H1 (cell line): ENCODE data around the gene RNPS1. TPM values are rescaled to one million over a fixed set of nuclear protein-coding genes. Genes with fewer than 3 reads are reported as not detected.

ENCODE experiments used
- CTCF ChIA-PET: fragments of 300-600 bp; sonication (Branson Sonifier 250); formaldehyde crosslinking; loops from one replicate; lab custom pipeline; 2021; ENCODE audit not compliant: partially characterized antibody; lab: Charles Lee
- POLR2A ChIA-PET: fragments of 300-600 bp; sonication (Branson Sonifier 250); formaldehyde crosslinking; loops from one replicate; lab custom pipeline; 2021; ENCODE audit warnings: inconsistent platforms; ENCODE audit not compliant: partially characterized antibody; lab: Charles Lee
- DNase-seq, 2 experiments: peaks; one replicate each; pipeline versions ENCODE4 v3.0.0 to v3.0.0-alpha.2; 2010 to 2022; ENCODE audit warnings: low spot score in 2 of 2, low read depth in 1 of 2, mixed read lengths in 1 of 2
- FAIRE-seq: peaks from 2 replicates; lab custom pipeline; 2011; peaks lifted over from hg19 to GRCh38; lab: Jason Lieb, UNC
- H2AFZ ChIP-seq: 2 replicates; pipeline ENCODE4 v1.8.1; 2012; ENCODE audit warnings: low read length, inconsistent platforms
- H2AK5ac ChIP-seq: 2 replicates; pipeline ENCODE4 v1.6.1; 2013; ENCODE audit warnings: low read depth, low read length
- H2BK120ac ChIP-seq: replicated peaks from 2 replicates; pipeline ENCODE3; 2013; ENCODE audit warnings: low read depth, low read length, inconsistent platforms
- H2BK12ac ChIP-seq: 2 replicates; pipeline ENCODE4 v1.6.1; 2013; ENCODE audit warnings: low read depth, low read length
- H2BK15ac ChIP-seq: 2 replicates; pipeline ENCODE4 v1.6.1; 2013; ENCODE audit warnings: low read length
- H2BK20ac ChIP-seq: 2 replicates; pipeline ENCODE4 v1.6.1; 2013; ENCODE audit warnings: low read length
- H2BK5ac ChIP-seq: 2 replicates; pipeline ENCODE4 v1.6.1; 2013; ENCODE audit warnings: low read depth, low read length
- H3K14ac ChIP-seq: 2 replicates; pipeline ENCODE4 v1.6.1; 2013; ENCODE audit warnings: inconsistent platforms; ENCODE audit not compliant: insufficient read length
- H3K18ac ChIP-seq: 2 replicates; pipeline ENCODE4 v1.6.1; 2013; ENCODE audit warnings: low read length; ENCODE audit errors: extremely low read depth
- H3K23ac ChIP-seq: 2 replicates; pipeline ENCODE4 v1.6.1; 2013; ENCODE audit warnings: inconsistent platforms; ENCODE audit not compliant: insufficient read length
- H3K23me2 ChIP-seq: 2 replicates; pipeline ENCODE4 v1.6.1; 2013; ENCODE audit warnings: low read depth, low read length
- H3K27ac ChIP-seq: 2 replicates; pipeline ENCODE4 v1.6.1; 2011; ENCODE audit warnings: low read depth, low read length, inconsistent platforms
- H3K27me3 ChIP-seq, 4 experiments: replicated peaks in 1 of 4; 1 replicate in 1 of 4; 2 replicates in 3 of 4; pipeline versions ENCODE4 v1.6.1 to v1.8.1; 2011 to 2013; ENCODE audit warnings: low read length in 3 of 4, mild to moderate bottlenecking in 3 of 4, inconsistent platforms in 2 of 4, mixed read lengths in 2 of 4, moderate library complexity in 1 of 4; ENCODE audit not compliant: control insufficient read depth in 3 of 4, insufficient read depth in 3 of 4; ENCODE audit errors: extremely low read depth in 1 of 4
- H3K36me3 ChIP-seq, 4 experiments: 2 replicates each; pipeline versions ENCODE4 v1.6.1 to v1.8.1; 2011 to 2013; ENCODE audit warnings: mild to moderate bottlenecking in 4 of 4, low read length in 3 of 4, moderate library complexity in 2 of 4, control low read depth in 1 of 4, inconsistent platforms in 1 of 4; ENCODE audit not compliant: insufficient read depth in 4 of 4, control insufficient read depth in 2 of 4
- H3K4ac ChIP-seq: replicated peaks from 2 replicates; pipeline ENCODE3; 2013; ENCODE audit warnings: low read length, low read depth, mixed read lengths, inconsistent platforms; ENCODE audit not compliant: insufficient read length
- H3K4me1 ChIP-seq, 4 experiments: replicated peaks in 1 of 4; 1 replicate in 1 of 4; 2 replicates in 3 of 4; pipeline versions ENCODE4 v1.6.1 to v1.8.1; 2011 to 2013; ENCODE audit warnings: low read length in 3 of 4, inconsistent platforms in 2 of 4, mixed read lengths in 1 of 4; ENCODE audit not compliant: insufficient read depth in 4 of 4, control insufficient read depth in 3 of 4
- H3K4me2 ChIP-seq, 2 experiments: 2 replicates each; pipeline versions ENCODE4 v1.6.1 to v1.8.1; 2011 to 2013; ENCODE audit warnings: low read depth in 2 of 2, low read length in 2 of 2, control low read depth in 1 of 2, inconsistent platforms in 1 of 2, mild to moderate bottlenecking in 1 of 2; ENCODE audit not compliant: insufficient read depth in 1 of 2
- H3K4me3 ChIP-seq, 4 experiments: fragments of 200-600, 300-600 bp in 1 of 4; sonication (generic), shearing (Covaris generic), sonication (Bioruptor Twin) in 1 of 4; 2 replicates each; pipeline versions ENCODE4 v1.5.1 to v1.8.1; 2011 to 2016; ENCODE audit warnings: low read length in 4 of 4, low read depth in 3 of 4, control low read depth in 2 of 4, inconsistent platforms in 2 of 4, mild to moderate bottlenecking in 2 of 4, mixed read lengths in 1 of 4, moderate library complexity in 1 of 4; ENCODE audit not compliant: insufficient read depth in 2 of 4; ENCODE audit errors: extremely low read depth in 1 of 4
- H3K56ac ChIP-seq: replicated peaks from 2 replicates; pipeline ENCODE3; 2013; ENCODE audit warnings: low read depth, mild to moderate bottlenecking, mixed read lengths, low read length, inconsistent platforms; ENCODE audit not compliant: insufficient read length
- H3K79me1 ChIP-seq: 2 replicates; pipeline ENCODE4 v1.6.1; 2013; ENCODE audit warnings: low read depth, low read length, control low read depth
- H3K79me2 ChIP-seq, 2 experiments: 2 replicates each; pipeline versions ENCODE4 v1.6.1 to v1.8.1; 2012 to 2013; ENCODE audit warnings: low read length in 2 of 2, mild to moderate bottlenecking in 2 of 2, inconsistent platforms in 1 of 2; ENCODE audit not compliant: insufficient read depth in 2 of 2, control insufficient read depth in 1 of 2
- H3K9ac ChIP-seq, 4 experiments: replicated peaks in 1 of 4; 1 replicate in 1 of 4; 2 replicates in 3 of 4; pipeline versions ENCODE4 v1.6.1 to v1.8.1; 2011 to 2013; ENCODE audit warnings: low read depth in 3 of 4, low read length in 3 of 4, control low read depth in 2 of 4, mild to moderate bottlenecking in 2 of 4, moderate library complexity in 2 of 4, inconsistent platforms in 1 of 4; ENCODE audit errors: extremely low read depth in 1 of 4
- H3K9me3 ChIP-seq, 2 experiments: 2 replicates each; pipeline versions ENCODE4 v1.6.1 to v1.8.1; 2012 to 2013; ENCODE audit warnings: mild to moderate bottlenecking in 2 of 2, moderate library complexity in 2 of 2, control low read depth in 1 of 2, inconsistent platforms in 1 of 2, low read depth in 1 of 2, low read length in 1 of 2, mixed read lengths in 1 of 2; ENCODE audit not compliant: insufficient read depth in 2 of 2
- H4K20me1 ChIP-seq, 2 experiments: replicated peaks in 1 of 2; 2 replicates each; pipeline versions ENCODE3 to v1.8.1; 2011 to 2013; ENCODE audit warnings: inconsistent platforms in 2 of 2, low read length in 2 of 2, mild to moderate bottlenecking in 1 of 2; ENCODE audit not compliant: insufficient read depth in 2 of 2, control insufficient read depth in 1 of 2
- H4K5ac ChIP-seq: 2 replicates; pipeline ENCODE4 v1.6.1; 2013; ENCODE audit warnings: low read length, low read depth, mixed read lengths, inconsistent platforms; ENCODE audit not compliant: insufficient read length
- H4K8ac ChIP-seq: 2 replicates; pipeline ENCODE4 v1.8.0; 2013; ENCODE audit warnings: mild to moderate bottlenecking, moderate library complexity, low read length, inconsistent platforms; ENCODE audit not compliant: insufficient read depth; ENCODE audit errors: extremely low read depth
- H4K91ac ChIP-seq: replicated peaks from 2 replicates; pipeline ENCODE3; 2013; ENCODE audit warnings: low read length, mixed read lengths, inconsistent platforms; ENCODE audit not compliant: insufficient read length
- POLR2A ChIP-seq, 2 experiments: IDR thresholded peaks; 1 replicate in 1 of 2; 2 replicates in 1 of 2; pipeline ENCODE4 v1.6.1; 2011; ENCODE audit warnings: low read depth in 2 of 2, low read length in 2 of 2, mild to moderate bottlenecking in 2 of 2; ENCODE audit errors: control extremely low read depth in 1 of 2
- SIN3A ChIP-seq, 2 experiments: IDR thresholded peaks in 1 of 2; conservative IDR thresholded peaks in 1 of 2; 2 replicates each; pipeline ENCODE4 v1.6.1; 2011 to 2012; ENCODE audit warnings: low read length in 2 of 2, improper control_type of control experiment in 1 of 2, low read depth in 1 of 2, mild to moderate bottlenecking in 1 of 2
- SP2 ChIP-seq: IDR thresholded peaks from 2 replicates; pipeline ENCODE4 v1.6.1; 2012; ENCODE audit warnings: mild to moderate bottlenecking, low read length, inconsistent platforms
- SUZ12 ChIP-seq: fragments of 200-600 bp; sonication (generic); IDR thresholded peaks from 2 replicates; pipeline ENCODE4 v1.6.1; 2012; ENCODE audit warnings: mild to moderate bottlenecking, inconsistent platforms, low read length, moderate library complexity, mixed read lengths
- TBP ChIP-seq: IDR thresholded peaks from 2 replicates; pipeline ENCODE4 v1.6.1; 2011; ENCODE audit warnings: low read depth, low read length, improper control_type of control experiment
- TCF12 ChIP-seq: IDR thresholded peaks from 2 replicates; pipeline ENCODE4 v1.6.1; 2011; ENCODE audit warnings: low read depth, mild to moderate bottlenecking, low read length
- WGBS, 2 experiments: shearing (Covaris generic) in 1 of 2; methylation state at CpG; one replicate each; pipeline versions ENCODE4 v1.1.6 to v1.1.7; 2013 to 2015; ENCODE audit warnings: low lambda C conversion rate in 2 of 2, mixed read lengths in 2 of 2, inconsistent platforms in 1 of 2, low coverage in 1 of 2, missing lambda C conversion rate in 1 of 2; ENCODE audit not compliant: insufficient replicate concordance in 2 of 2, insufficient coverage in 1 of 2, insufficient read length in 1 of 2; ENCODE audit errors: extremely low coverage in 1 of 2, missing lambda C conversion rate in 1 of 2; 5-methylcytosine and 5-hydroxymethylcytosine counted together
- polyA plus RNA-seq, 7 experiments: library from polyadenylated mRNA; depleted of rRNA in 3 of 7; stranded (reverse) in 5 of 7; unstranded in 2 of 7; fragments of >200 nt in 5 of 7; fragments of 200-250 nt in 2 of 7; gene quantifications; 1 replicate in 5 of 7; 2 replicates in 1 of 7; 4 replicates in 1 of 7; pipeline versions ENCODE4 v1.2.1 to v1.2.3, GENCODE V29; 2011 to 2013; ENCODE audit warnings: missing spikeins in 2 of 7, mixed read lengths in 2 of 7
- total RNA-seq: library from RNA; stranded (reverse); fragmentation: NEBNext Ultra II Directional; extraction: Animal tissue kit (Norgen Biotek cat#: 25700); gene quantifications from 2 replicates; pipeline ENCODE4 v1.2.1, GENCODE V29; 2021
- TF ChIP-seq, protein P1 (sequence below): IDR thresholded peaks from 2 replicates; pipeline ENCODE4 v1.6.1; 2012; ENCODE audit warnings: inconsistent platforms

Gene RNPS1
- total and polyA plus RNA-seq, 2 of the 8 experiments (the other 6 are each of a cell fraction or from before 2014, with no cell fraction given) = 330 to 350 TPM

- H4K8ac ChIP-seq = no peak overlapping the region
- H3K23me2 ChIP-seq = peaks cover 12% of the 10 kb centered on the region; the same call in 1 of the 2 replicates
- H3K14ac ChIP-seq = no peak overlapping the region
- H2BK12ac ChIP-seq = no peak overlapping the region
- H2AK5ac ChIP-seq = no peak overlapping the region
- no peak overlapping the region for H3K56ac ChIP-seq
- WGBS, 2 experiments = 93% methylated on average over 9 of the region's 9 CpGs; no CpG with 5 or more reads in 1 of the 2 experiments
- H3K23ac ChIP-seq = no peak overlapping the region
- H3K4me1 ChIP-seq = peaks cover 0 to 19% (median 10%) of the 10 kb centered on the region in 4 experiments; a peak in 6 of 7 replicates
- no peak overlapping the region for H4K5ac ChIP-seq
- no peaks in the 10 kb centered on the region for H3K27me3 ChIP-seq
- DNase-seq (no peak), FAIRE-seq (no peak)
- H3K79me1 ChIP-seq = peaks cover 10% of the 10 kb centered on the region
- no peak overlapping the region for H2AFZ ChIP-seq
- no peak overlapping the region for H2BK120ac ChIP-seq
- peaks cover 5 to 27% of the 10 kb centered on the region in 2 experiments for H4K20me1 ChIP-seq
- no peak overlapping the region for H4K91ac ChIP-seq
- ChIA-PET CTCF (interaction anchor here (2.3 kb wide), 1 partner anchor 9 kb away, joined by 6 read pairs; no protein-coding TSS in a partner anchor), POLR2A (interaction anchor here (0.7 to 15.1 kb wide), 10 partner anchors 11 to 325 kb away, joined by 3 to 156 read pairs (median 16); partner anchors contain the start of genes CASKIN1, E4F1, ECI1 and TRAF7)
- peaks cover 8 to 42% (median 19%) of the 10 kb centered on the region in 4 experiments; a peak in 6 of 8 replicates for H3K36me3 ChIP-seq
- no peaks in the 10 kb centered on the region for H3K9me3 ChIP-seq
- peaks cover 0 to 10% of the 10 kb centered on the region in 2 experiments; a peak in 1 of 4 replicates for H3K79me2 ChIP-seq
- H2BK5ac ChIP-seq = no peak overlapping the region
- no peak overlapping the region for H3K4me3 ChIP-seq
- H3K4ac ChIP-seq = no peak overlapping the region
- H2BK20ac ChIP-seq = no peak overlapping the region
- no peak overlapping the region for H3K9ac ChIP-seq
- no peak overlapping the region for H3K18ac ChIP-seq
- no peak overlapping the region for H2BK15ac ChIP-seq
- H3K27ac ChIP-seq = no peak overlapping the region
- no peak overlapping the region for H3K4me2 ChIP-seq
- no peak for TF ChIP-seq TBP
- no peak for TF ChIP-seq SUZ12
- TF ChIP-seq TCF12 = no peak
- no peak for TF ChIP-seq SIN3A (conservative IDR thresholded peaks at IDR 0.05 in 1 of 2, IDR thresholded peaks at IDR 0.05 in 1 of 2; ENCODE audit: low read depth in 1 of 2, low read length in 2 of 2)
- no peak for TF ChIP-seq POLR2A (IDR thresholded peaks at IDR 0.05; ENCODE audit: control extremely low read depth in 1 of 2, low read depth in 2 of 2, low read length in 2 of 2)
- no peak for TF ChIP-seq SP2
- TF ChIP-seq, protein P1, sequence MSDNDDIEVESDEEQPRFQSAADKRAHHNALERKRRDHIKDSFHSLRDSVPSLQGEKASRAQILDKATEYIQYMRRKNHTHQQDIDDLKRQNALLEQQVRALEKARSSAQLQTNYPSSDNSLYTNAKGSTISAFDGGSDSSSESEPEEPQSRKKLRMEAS = no peak
These were observed 60.1 kb downstream of the RNPS1 start for GRCh38 chr16:2207872-2208271.
